ENCODE data around the gene ANKRD23. TPM values are rescaled to one million over a fixed set of nuclear protein-coding genes. Genes with fewer than 3 reads are reported as not detected.
"Not testable (repeated sequence)": the region's sequence is repeated elsewhere in the genome, so short reads cannot be mapped to it uniquely, and the experiment has no call there.

The ANKRD23 gene
- total and polyA plus RNA-seq, 2 donors (not counting 1 experiment from before 2014, with no cell fraction given) = 0.41 to 1.3 TPM

- H3K4me3 ChIP-seq (replicated peaks in 1 of 4; ENCODE audit: control extremely low read depth in 1 of 4, insufficient read depth in 1 of 4, low read depth in 3 of 4, low read length in 4 of 4) = no peak overlapping the region
- peaks cover 2% of the 10 kb centered on the region for H3K36me3 ChIP-seq (ENCODE audit: control insufficient read depth, insufficient read depth, low read length)
- no peak overlapping the region for H3K27ac ChIP-seq (ENCODE audit: insufficient read depth, low read length)
- H3K9me3 ChIP-seq (ENCODE audit: control insufficient read depth, insufficient read depth, low read depth, low read length) = no peaks in the 10 kb centered on the region
- no peak for TF ChIP-seq EZH2 (IDR thresholded peaks at IDR 0.05; ENCODE audit: low read length, missing control alignments)
- TF ChIP-seq, protein P1, sequence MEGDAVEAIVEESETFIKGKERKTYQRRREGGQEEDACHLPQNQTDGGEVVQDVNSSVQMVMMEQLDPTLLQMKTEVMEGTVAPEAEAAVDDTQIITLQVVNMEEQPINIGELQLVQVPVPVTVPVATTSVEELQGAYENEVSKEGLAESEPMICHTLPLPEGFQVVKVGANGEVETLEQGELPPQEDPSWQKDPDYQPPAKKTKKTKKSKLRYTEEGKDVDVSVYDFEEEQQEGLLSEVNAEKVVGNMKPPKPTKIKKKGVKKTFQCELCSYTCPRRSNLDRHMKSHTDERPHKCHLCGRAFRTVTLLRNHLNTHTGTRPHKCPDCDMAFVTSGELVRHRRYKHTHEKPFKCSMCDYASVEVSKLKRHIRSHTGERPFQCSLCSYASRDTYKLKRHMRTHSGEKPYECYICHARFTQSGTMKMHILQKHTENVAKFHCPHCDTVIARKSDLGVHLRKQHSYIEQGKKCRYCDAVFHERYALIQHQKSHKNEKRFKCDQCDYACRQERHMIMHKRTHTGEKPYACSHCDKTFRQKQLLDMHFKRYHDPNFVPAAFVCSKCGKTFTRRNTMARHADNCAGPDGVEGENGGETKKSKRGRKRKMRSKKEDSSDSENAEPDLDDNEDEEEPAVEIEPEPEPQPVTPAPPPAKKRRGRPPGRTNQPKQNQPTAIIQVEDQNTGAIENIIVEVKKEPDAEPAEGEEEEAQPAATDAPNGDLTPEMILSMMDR (conservative IDR thresholded peaks at IDR 0.05 in 1 of 2, IDR thresholded peaks at IDR 0.05 in 1 of 2; ENCODE audit: low read depth in 1 of 2, low read length in 2 of 2) = no peak
- H3K4me1 ChIP-seq (ENCODE audit: control insufficient read depth, extremely low read depth, insufficient read depth, low read length) = no peaks in the 10 kb centered on the region
- no peaks in the 10 kb centered on the region for H3K79me2 ChIP-seq (ENCODE audit: control insufficient read depth, insufficient read depth, low read length)
- H2AFZ ChIP-seq (ENCODE audit: low read length) = no peak overlapping the region
- H4K20me1 ChIP-seq (ENCODE audit: control insufficient read depth, extremely low read depth, insufficient read depth, low read length) = no peaks in the 10 kb centered on the region
- H3K27me3 ChIP-seq (ENCODE audit: control insufficient read depth, insufficient read depth, low read length) = no peaks in the 10 kb centered on the region
- H3K9ac ChIP-seq (ENCODE audit: insufficient read depth, low read length) = no peak overlapping the region
- no peak overlapping the region for H3K4me2 ChIP-seq (ENCODE audit: extremely low read depth, insufficient read depth, low read length)
- no peak for DNase-seq (ENCODE audit: low read depth in 2 of 2)
Measured at GRCh38 chr2:96798733-96799622, 44.8 kb downstream of the ANKRD23 start.

DNA sequence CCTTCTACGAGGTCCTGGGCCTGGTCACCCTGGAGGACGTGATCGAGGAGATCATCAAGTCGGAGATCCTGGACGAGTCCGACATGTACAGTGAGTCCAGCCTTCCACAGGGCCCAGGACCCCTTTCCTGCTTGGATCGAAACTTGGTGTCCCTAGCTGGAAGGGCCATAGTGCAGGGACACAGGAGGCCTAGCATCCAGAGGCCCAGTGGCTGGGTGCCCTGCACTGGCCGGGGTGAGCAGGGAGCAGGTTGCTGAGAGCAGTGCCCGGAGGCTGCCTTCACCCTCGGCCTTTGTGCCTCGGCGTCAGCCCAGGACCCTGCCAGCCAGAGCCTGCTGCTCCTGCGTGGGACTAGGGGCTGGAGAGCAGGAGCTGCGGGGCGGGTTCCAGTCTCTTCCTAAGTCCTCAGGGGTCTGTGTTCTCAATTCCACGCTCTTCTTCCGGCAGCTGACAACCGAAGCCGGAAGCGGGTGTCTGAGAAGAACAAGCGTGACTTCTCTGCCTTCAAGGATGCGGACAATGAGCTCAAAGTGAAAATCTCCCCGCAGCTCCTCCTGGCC is 46.7 kb downstream of the ANKRD23 start:
- DNase-seq (ENCODE audit: low read depth in 2 of 2) = no peak
- H3K4me1 ChIP-seq (ENCODE audit: control insufficient read depth, extremely low read depth, insufficient read depth, low read length) = no peaks in the 10 kb centered on the region

DNA sequence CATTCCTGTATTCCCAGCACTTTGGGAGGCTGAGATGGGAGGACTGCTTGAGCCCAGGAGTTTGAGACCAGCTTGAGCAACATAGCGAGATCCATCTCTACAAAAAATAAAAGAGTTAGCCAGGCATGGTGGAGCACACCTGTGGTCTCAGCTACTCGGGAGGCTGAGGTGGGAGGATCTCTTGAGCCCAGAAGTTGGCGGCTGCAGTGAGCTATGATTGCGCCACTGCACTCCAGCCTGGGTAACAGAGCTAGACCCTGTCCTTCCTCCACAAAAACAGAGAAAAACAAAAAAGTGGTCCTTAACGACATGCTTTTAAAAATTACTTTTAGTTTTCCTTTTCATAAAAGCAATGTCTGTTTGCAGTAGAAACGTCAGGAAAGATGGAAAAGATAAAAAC is 47.3 kb downstream of the ANKRD23 start:
- H3K27ac ChIP-seq (ENCODE audit: insufficient read depth, low read length); H3K4me1 ChIP-seq (ENCODE audit: control insufficient read depth, extremely low read depth, insufficient read depth, low read length); H2AFZ ChIP-seq (ENCODE audit: low read length); H4K20me1 ChIP-seq (ENCODE audit: control insufficient read depth, extremely low read depth, insufficient read depth, low read length); H3K4me2 ChIP-seq (ENCODE audit: extremely low read depth, insufficient read depth, low read length); H3K36me3 ChIP-seq (ENCODE audit: control insufficient read depth, insufficient read depth, low read length); H3K9ac ChIP-seq (ENCODE audit: insufficient read depth, low read length); H3K4me3 ChIP-seq (replicated peaks in 1 of 4; ENCODE audit: control extremely low read depth in 1 of 4, insufficient read depth in 1 of 4, low read depth in 3 of 4, low read length in 4 of 4); H3K79me2 ChIP-seq (ENCODE audit: control insufficient read depth, insufficient read depth, low read length); DNase-seq (ENCODE audit: low read depth in 2 of 2); H3K9me3 ChIP-seq (ENCODE audit: control insufficient read depth, insufficient read depth, low read depth, low read length); H3K27me3 ChIP-seq (ENCODE audit: control insufficient read depth, insufficient read depth, low read length): not testable (repeated sequence)

More for the DNA sequence above, 46.7 kb downstream of the ANKRD23 start:
- Histone ChIP-seq H3K36me3 (ENCODE audit: control insufficient read depth, insufficient read depth, low read length) (peaks cover 2% of the 10 kb centered on the region), H3K9me3 (ENCODE audit: control insufficient read depth, insufficient read depth, low read depth, low read length) (no peaks in the 10 kb centered on the region), H3K4me3 (replicated peaks in 1 of 4; ENCODE audit: control extremely low read depth in 1 of 4, insufficient read depth in 1 of 4, low read depth in 3 of 4, low read length in 4 of 4) (no peak overlapping the region), H3K4me2 (ENCODE audit: extremely low read depth, insufficient read depth, low read length) (no peak overlapping the region), H2AFZ (ENCODE audit: low read length) (no peak overlapping the region), H3K9ac (ENCODE audit: insufficient read depth, low read length) (no peak overlapping the region), H4K20me1 (ENCODE audit: control insufficient read depth, extremely low read depth, insufficient read depth, low read length) (no peaks in the 10 kb centered on the region), H3K27me3 (ENCODE audit: control insufficient read depth, insufficient read depth, low read length) (no peaks in the 10 kb centered on the region), H3K27ac (ENCODE audit: insufficient read depth, low read length) (no peak overlapping the region), H3K79me2 (ENCODE audit: control insufficient read depth, insufficient read depth, low read length) (no peaks in the 10 kb centered on the region)
- no peak for TF ChIP-seq EZH2 (IDR thresholded peaks at IDR 0.05; ENCODE audit: low read length, missing control alignments)
- TF ChIP-seq, protein P1 (conservative IDR thresholded peaks at IDR 0.05 in 1 of 2, IDR thresholded peaks at IDR 0.05 in 1 of 2; ENCODE audit: low read depth in 1 of 2, low read length in 2 of 2) = no peak
